HG02763 (cell line): ENCODE data around the gene LSAMP.

ENCODE experiments used
- ATAC-seq: cut with Tn5 transposase; IDR thresholded peaks from one replicate; pipeline ENCODE4 v1.9.1; 2021; ENCODE audit warnings: mild to moderate bottlenecking, moderate library complexity; ENCODE audit not compliant: unreplicated experiment

Gene LSAMP

GRCh38 chr3:116300226-116300625 is 145.1 kb downstream of the LSAMP start:
- no peak for ATAC-seq

GRCh38 chr3:116299646-116300081 is 145.6 kb downstream of the LSAMP start:
- ATAC-seq, result no peak

- ATAC-seq, result no peak
Observed at GRCh38 chr3:116298151-116298550, 147.1 kb downstream of the LSAMP start.

GRCh38 chr3:116291141-116291540 is 154.1 kb downstream of the LSAMP start:
- ATAC-seq, result no peak

GRCh38 chr3:116288485-116288884 is 156.8 kb downstream of the LSAMP start:
- no peak for ATAC-seq

- no peak for ATAC-seq
Observed at GRCh38 chr3:116285781-116286421, 159.4 kb downstream of the LSAMP start.

- ATAC-seq, result no peak
Observed at GRCh38 chr3:116281313-116282143, 163.8 kb downstream of the LSAMP start.

GRCh38 chr3:116280130-116280740 is 165.1 kb downstream of the LSAMP start:
- ATAC-seq, result no peak

- no peak for ATAC-seq
Observed at GRCh38 chr3:116276675-116277074, 168.6 kb downstream of the LSAMP start.

- ATAC-seq, result no peak
Observed at GRCh38 chr3:116270056-116270455, 175.2 kb downstream of the LSAMP start.

GRCh38 chr3:116267116-116267515 is 178.2 kb downstream of the LSAMP start:
- no peak for ATAC-seq

- no peak for ATAC-seq
Observed at GRCh38 chr3:116265976-116266584, 179.2 kb downstream of the LSAMP start.

- no peak for ATAC-seq
Observed at GRCh38 chr3:116265320-116265695, 180.0 kb downstream of the LSAMP start.

- ATAC-seq, result no peak
Observed at GRCh38 chr3:116264546-116265319, 180.6 kb downstream of the LSAMP start.

GRCh38 chr3:116263842-116264545 is 181.3 kb downstream of the LSAMP start:
- ATAC-seq, result no peak

- no peak for ATAC-seq
Observed at GRCh38 chr3:116260491-116260890, 184.8 kb downstream of the LSAMP start.

GRCh38 chr3:116259984-116260383 is 185.3 kb downstream of the LSAMP start:
- ATAC-seq, result no peak

GRCh38 chr3:116256843-116257485 is 188.3 kb downstream of the LSAMP start:
- ATAC-seq, result no peak

- ATAC-seq, result no peak
Observed at GRCh38 chr3:116254541-116254940, 190.7 kb downstream of the LSAMP start.

- no peak for ATAC-seq
Observed at GRCh38 chr3:116253511-116253910, 191.8 kb downstream of the LSAMP start.
